Parathyroid adenoma (tissue), 2 donors: ENCODE data around the gene CSMD2.

Experiments used
- H2AFZ ChIP-seq: fragments of 300-600 bp; sonication (generic); one replicate; pipeline ENCODE4 v1.7.0; 2017; ENCODE audit warnings: antibody characterized with exemption, mild to moderate bottlenecking
- H3K27ac ChIP-seq: fragments of 300-600 bp; sonication (generic); one replicate; pipeline ENCODE4 v1.7.0; 2017
- H3K27me3 ChIP-seq: fragments of 300-600 bp; sonication (generic); one replicate; pipeline ENCODE4 v1.7.0; 2017; ENCODE audit warnings: low read length; ENCODE audit not compliant: control insufficient read depth, insufficient read depth
- H3K36me3 ChIP-seq: fragments of 300-600 bp; sonication (generic); one replicate; pipeline ENCODE4 v1.7.0; 2017; ENCODE audit warnings: low read length; ENCODE audit not compliant: control insufficient read depth, insufficient read depth
- H3K4me1 ChIP-seq: fragments of 300-600 bp; sonication (generic); one replicate; pipeline ENCODE4 v1.7.0; 2017; ENCODE audit warnings: control low read depth
- H3K4me2 ChIP-seq: fragments of 300-600 bp; sonication (generic); one replicate; pipeline ENCODE4 v1.7.0; 2017; ENCODE audit warnings: low read length
- H3K4me3 ChIP-seq: fragments of 300-600 bp; sonication (generic); one replicate; pipeline ENCODE4 v1.7.0; 2017; ENCODE audit warnings: low read depth, low read length
- H3K79me2 ChIP-seq: fragments of 300-600 bp; sonication (generic); one replicate; pipeline ENCODE4 v1.7.0; 2017; ENCODE audit warnings: control low read depth
- H3K9ac ChIP-seq: fragments of 300-600 bp; sonication (generic); one replicate; pipeline ENCODE4 v1.7.0; 2017; ENCODE audit warnings: mild to moderate bottlenecking
- H3K9me3 ChIP-seq: fragments of 300-600 bp; sonication (generic); one replicate; pipeline ENCODE4 v1.7.0; 2017; ENCODE audit warnings: low read length; ENCODE audit not compliant: control insufficient read depth
- TF ChIP-seq, protein P1 (sequence below): fragments of 300-600 bp; sonication (generic); IDR thresholded peaks from one replicate; pipeline ENCODE4 v1.7.0; 2017; ENCODE audit warnings: antibody characterized with exemption, mild to moderate bottlenecking
- donor health status: primary hyperparathyroidism.

The CSMD2 gene

DNA sequence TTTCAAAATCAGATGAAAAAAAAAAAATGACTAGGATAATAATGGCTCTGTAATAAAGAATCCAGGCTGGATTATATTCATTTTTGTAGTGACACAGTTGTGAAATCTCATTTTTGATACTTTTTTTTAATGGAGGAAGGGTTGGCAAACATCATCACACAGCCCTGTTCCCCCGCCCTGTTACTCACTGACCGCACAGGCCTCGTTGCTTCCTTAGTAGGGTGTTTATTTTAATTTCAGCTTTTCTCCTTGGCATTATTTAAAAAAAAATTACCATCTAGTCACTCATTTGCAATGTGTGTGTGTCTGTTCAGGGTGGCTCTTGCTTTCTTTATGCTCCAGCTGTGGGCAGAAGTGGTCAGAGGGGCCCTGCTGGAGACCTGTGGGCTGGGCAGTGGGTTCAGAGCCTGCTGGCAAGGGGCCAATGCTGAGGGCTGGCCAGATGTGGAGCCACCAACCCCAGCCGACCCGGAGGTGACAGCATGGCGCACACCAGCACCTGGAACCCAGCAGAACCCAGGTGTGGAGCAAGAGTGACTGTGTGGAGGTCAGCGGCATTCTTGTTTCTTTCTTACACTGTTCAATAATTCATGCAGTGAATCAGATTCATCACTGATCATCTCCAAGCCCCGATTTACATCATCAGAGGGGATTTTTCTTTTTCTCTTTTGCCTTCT is 648.0 kb downstream of the CSMD2 start:
- TF ChIP-seq, protein P1, sequence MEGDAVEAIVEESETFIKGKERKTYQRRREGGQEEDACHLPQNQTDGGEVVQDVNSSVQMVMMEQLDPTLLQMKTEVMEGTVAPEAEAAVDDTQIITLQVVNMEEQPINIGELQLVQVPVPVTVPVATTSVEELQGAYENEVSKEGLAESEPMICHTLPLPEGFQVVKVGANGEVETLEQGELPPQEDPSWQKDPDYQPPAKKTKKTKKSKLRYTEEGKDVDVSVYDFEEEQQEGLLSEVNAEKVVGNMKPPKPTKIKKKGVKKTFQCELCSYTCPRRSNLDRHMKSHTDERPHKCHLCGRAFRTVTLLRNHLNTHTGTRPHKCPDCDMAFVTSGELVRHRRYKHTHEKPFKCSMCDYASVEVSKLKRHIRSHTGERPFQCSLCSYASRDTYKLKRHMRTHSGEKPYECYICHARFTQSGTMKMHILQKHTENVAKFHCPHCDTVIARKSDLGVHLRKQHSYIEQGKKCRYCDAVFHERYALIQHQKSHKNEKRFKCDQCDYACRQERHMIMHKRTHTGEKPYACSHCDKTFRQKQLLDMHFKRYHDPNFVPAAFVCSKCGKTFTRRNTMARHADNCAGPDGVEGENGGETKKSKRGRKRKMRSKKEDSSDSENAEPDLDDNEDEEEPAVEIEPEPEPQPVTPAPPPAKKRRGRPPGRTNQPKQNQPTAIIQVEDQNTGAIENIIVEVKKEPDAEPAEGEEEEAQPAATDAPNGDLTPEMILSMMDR: no peak
- Histone ChIP-seq H3K9ac (no peak overlapping the region), H3K79me2 (no peaks in the 10 kb centered on the region), H3K27me3 (no peaks in the 10 kb centered on the region), H3K4me3 (no peak overlapping the region), H3K4me2 (no peak overlapping the region), H3K9me3 (no peaks in the 10 kb centered on the region), H3K27ac (no peak overlapping the region), H3K36me3 (no peaks in the 10 kb centered on the region), H3K4me1 (no peaks in the 10 kb centered on the region), H2AFZ (no peak overlapping the region)

DNA sequence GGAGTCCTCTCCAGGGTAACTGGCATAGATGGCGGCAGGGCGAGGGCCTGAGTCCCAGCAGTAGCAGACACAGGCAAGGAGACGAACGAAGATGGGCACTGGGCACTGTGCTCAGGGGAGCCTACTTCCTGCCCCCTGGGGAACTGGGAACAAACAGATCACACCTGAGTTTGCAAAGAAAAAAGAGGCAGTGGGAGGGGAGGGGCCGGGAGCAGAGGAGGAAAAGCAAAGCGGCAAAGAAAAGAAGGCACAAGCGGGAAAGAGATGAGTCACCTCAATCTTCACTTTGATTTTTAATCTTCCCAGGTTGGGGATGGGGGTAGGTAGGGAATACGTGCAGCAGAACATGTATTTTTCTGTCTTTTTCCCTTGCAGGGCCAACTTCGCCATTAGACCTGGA is 648.6 kb downstream of the CSMD2 start:
- no peak overlapping the region for H3K4me3 ChIP-seq
- no peak overlapping the region for H3K4me2 ChIP-seq
- no peak overlapping the region for H3K27ac ChIP-seq
- H3K4me1 ChIP-seq: no peaks in the 10 kb centered on the region
- no peaks in the 10 kb centered on the region for H3K9me3 ChIP-seq
- H3K27me3 ChIP-seq: no peaks in the 10 kb centered on the region
- H3K9ac ChIP-seq: no peak overlapping the region
- H3K36me3 ChIP-seq: no peaks in the 10 kb centered on the region
- TF ChIP-seq, protein P1: no peak
- no peaks in the 10 kb centered on the region for H3K79me2 ChIP-seq
- H2AFZ ChIP-seq: no peak overlapping the region

DNA sequence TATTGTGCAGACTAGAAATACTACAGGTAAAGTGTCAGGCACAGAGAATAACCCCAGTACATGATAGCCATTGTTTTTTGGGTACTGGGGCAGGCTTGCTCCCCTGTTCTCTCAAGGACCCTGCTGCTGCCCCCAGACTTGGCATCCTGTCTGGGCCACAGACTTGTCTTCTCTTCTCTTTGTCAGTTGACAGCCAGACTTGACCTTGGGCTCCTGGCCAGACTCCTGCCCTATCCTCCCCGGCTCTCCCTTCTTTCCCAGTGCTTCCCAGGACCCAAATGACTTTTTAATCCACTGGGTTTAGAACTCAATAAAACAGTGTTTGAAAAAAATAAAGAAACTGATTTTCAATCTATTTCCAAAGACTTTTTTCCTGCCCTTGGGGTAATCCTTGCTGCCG is 649.4 kb downstream of the CSMD2 start:
- TF ChIP-seq, protein P1: no peak
- H3K4me3 ChIP-seq: no peak overlapping the region

DNA sequence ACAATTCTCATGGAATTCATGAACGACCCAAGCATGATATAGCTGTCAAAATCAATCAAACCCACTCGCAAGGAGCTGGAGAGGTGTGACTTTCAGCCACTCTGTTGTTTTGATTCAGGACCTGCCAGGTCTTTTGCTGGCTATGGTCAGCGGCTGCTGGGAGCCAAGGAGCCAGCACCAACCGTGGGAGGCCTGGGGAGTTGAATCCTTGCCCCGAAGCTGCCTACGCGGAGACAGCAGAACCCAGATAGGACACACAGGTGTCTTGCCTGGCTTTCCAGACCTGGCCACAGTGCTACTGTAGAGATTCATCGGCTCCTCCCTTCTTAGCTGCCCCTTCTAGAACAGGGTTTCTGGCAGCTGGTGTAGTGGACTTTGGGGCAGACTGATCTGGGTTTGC is 649.9 kb downstream of the CSMD2 start:
- no peaks in the 10 kb centered on the region for H3K4me1 ChIP-seq
- no peaks in the 10 kb centered on the region for H3K27me3 ChIP-seq
- H3K9me3 ChIP-seq: no peaks in the 10 kb centered on the region
- no peak overlapping the region for H3K9ac ChIP-seq
- H3K4me2 ChIP-seq: no peak overlapping the region
- no peak overlapping the region for H3K27ac ChIP-seq
- no peak overlapping the region for H3K4me3 ChIP-seq
- TF ChIP-seq, protein P1: no peak
- H3K36me3 ChIP-seq: no peaks in the 10 kb centered on the region
- no peak overlapping the region for H2AFZ ChIP-seq
- no peaks in the 10 kb centered on the region for H3K79me2 ChIP-seq

More for the DNA sequence above, 649.4 kb downstream of the CSMD2 start:
- H3K9ac ChIP-seq: no peak overlapping the region
- no peak overlapping the region for H3K27ac ChIP-seq
- H3K27me3 ChIP-seq: no peaks in the 10 kb centered on the region
- no peak overlapping the region for H3K4me2 ChIP-seq
- no peaks in the 10 kb centered on the region for H3K9me3 ChIP-seq
- no peak overlapping the region for H2AFZ ChIP-seq
- H3K4me1 ChIP-seq: no peaks in the 10 kb centered on the region
- H3K36me3 ChIP-seq: no peaks in the 10 kb centered on the region
- no peaks in the 10 kb centered on the region for H3K79me2 ChIP-seq
